Measurements from ENCODE around the gene BMP6. TPM values are rescaled to one million over a fixed set of nuclear protein-coding genes. Genes with fewer than 3 reads are reported as not detected.

BMP6 gene
- total and polyA plus RNA-seq, 2 of the 4 experiments (the other 2 are of a cell fraction): 0.18 to 0.19 TPM

DNA sequence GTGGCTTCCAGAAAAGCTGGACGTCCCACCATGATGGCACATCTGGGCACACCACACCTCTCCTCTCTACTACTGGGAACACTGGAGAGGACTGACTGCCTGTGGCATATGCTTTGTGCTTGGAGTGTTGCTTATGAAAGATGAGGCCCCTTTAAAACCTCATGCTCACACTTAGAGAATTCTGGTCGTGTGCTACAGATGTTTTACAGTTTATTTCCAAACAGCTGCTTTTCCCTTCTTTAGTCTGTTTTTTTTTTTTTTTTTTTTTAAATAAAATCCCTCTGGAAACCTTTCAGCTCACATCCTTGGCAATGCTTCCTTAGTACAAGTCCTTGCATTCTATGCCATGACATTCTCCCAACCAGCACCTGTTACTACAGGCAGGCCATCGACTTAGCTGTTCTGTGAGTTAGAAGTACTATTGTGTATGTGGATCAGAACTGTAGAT is 60.3 kb downstream of the BMP6 start:
- WGBS, 2 experiments (ENCODE audit: extremely low coverage in 2 of 2, insufficient read length in 1 of 2): no CpG with 5 or more reads among the region's 3 CpGs
- in situ Hi-C loops (cut with MboI; ENCODE audit: low sequenced_read_pairs) (no loop called here), intact Hi-C loops (cut with micrococcal nuclease) (loop anchor here (2.0 kb wide), 1 partner anchor 55 kb away; no protein-coding TSS in a partner anchor), dilution Hi-C loops (cut with HindIII; ENCODE audit: low sequenced_read_pairs, unreplicated experiment) (no loop called here)
- H4K8ac ChIP-seq (ENCODE audit: low read depth in 2 of 2, low read length in 2 of 2): no peak overlapping the region
- CTCF ChIA-PET: interaction anchor here (1.4 kb wide), 1 partner anchor 18 kb away, joined by 3 read pairs; no protein-coding TSS in a partner anchor
- peak overlapping the region; percentile 9; the same call in 1 of the 2 replicates for H4K5ac ChIP-seq (ENCODE audit: low read depth, low read length)
- H2BK20ac ChIP-seq (ENCODE audit: low read depth, low read length): no peak overlapping the region
- peak overlapping the region; percentile 17; the same call in 1 of the 2 replicates for H3K4me2 ChIP-seq (ENCODE audit: low read depth, low read length)
- no peaks in the 10 kb centered on the region for H3K9me3 ChIP-seq (ENCODE audit: control insufficient read depth, insufficient read depth, low read length)
- DNase-seq: peak; percentile 8
- no peak overlapping the region for H3K14ac ChIP-seq (replicated peaks; ENCODE audit: low read depth, low read length)
- peaks cover 13% of the 10 kb centered on the region for H3K4me1 ChIP-seq (ENCODE audit: control insufficient read depth, insufficient read depth, low read length)
- POLR2A ChIA-PET (ENCODE audit: unreplicated experiment): no interaction called here
- H3K79me1 ChIP-seq (ENCODE audit: low read depth in 1 of 2, low read length in 2 of 2): no peaks in the 10 kb centered on the region
- peak overlapping the region; percentile 76; the same call in 1 of the 2 replicates for H3K27ac ChIP-seq (ENCODE audit: insufficient read depth, low read length)
- ATAC-seq (ENCODE audit: low read depth): peak; percentile 30
- peak overlapping the region; percentile 27; the same call in 1 of the 2 replicates for H3K9ac ChIP-seq (ENCODE audit: low read depth, low read length)
- H2AK9ac ChIP-seq (replicated peaks; ENCODE audit: low read depth, low read length, poor library complexity): no peak overlapping the region
- H2AFZ ChIP-seq (replicated peaks; ENCODE audit: low read length, poor library complexity): no peak overlapping the region
- peak overlapping the region; percentile 36; the same call in 1 of the 2 replicates for H2AK5ac ChIP-seq (ENCODE audit: low read depth, low read length)
- H3K4me3 ChIP-seq (ENCODE audit: insufficient read depth, low read depth, low read length): no peak overlapping the region
- peak overlapping the region; percentile 48; the same call in 1 of the 3 replicates for H2BK15ac ChIP-seq (ENCODE audit: low read depth, low read length)
- no peaks in the 10 kb centered on the region for H3K9me1 ChIP-seq (ENCODE audit: insufficient read depth, low read length)
- H2BK120ac ChIP-seq (ENCODE audit: low read depth, low read length): no peak overlapping the region
- peaks cover 4% of the 10 kb centered on the region for H3K27me3 ChIP-seq (ENCODE audit: control insufficient read depth, insufficient read depth, low read length)
- no peaks in the 10 kb centered on the region for H3K36me3 ChIP-seq (ENCODE audit: control insufficient read depth, insufficient read depth, low read length)
- no peak overlapping the region for H3K23ac ChIP-seq (ENCODE audit: low read depth, low read length)
- peak overlapping the region; percentile 42; the same call in 1 of the 2 replicates for H3K4ac ChIP-seq (ENCODE audit: low read depth, low read length)
- H4K91ac ChIP-seq (ENCODE audit: insufficient read depth, low read depth, low read length): no peak overlapping the region
- H3K56ac ChIP-seq (ENCODE audit: extremely low read depth, insufficient read depth, low read length): no peak overlapping the region
- H2BK5ac ChIP-seq (ENCODE audit: low read depth, low read length, poor library complexity, severe bottlenecking): no peak overlapping the region
- no TSS peak for BruUV-seq (replicated peaks)
- no peaks in the 10 kb centered on the region for H4K20me1 ChIP-seq (ENCODE audit: insufficient read depth, low read length)
- peak overlapping the region; percentile 53 for H3K18ac ChIP-seq (ENCODE audit: low read depth, low read length)
- TF ChIP-seq, protein P1, sequence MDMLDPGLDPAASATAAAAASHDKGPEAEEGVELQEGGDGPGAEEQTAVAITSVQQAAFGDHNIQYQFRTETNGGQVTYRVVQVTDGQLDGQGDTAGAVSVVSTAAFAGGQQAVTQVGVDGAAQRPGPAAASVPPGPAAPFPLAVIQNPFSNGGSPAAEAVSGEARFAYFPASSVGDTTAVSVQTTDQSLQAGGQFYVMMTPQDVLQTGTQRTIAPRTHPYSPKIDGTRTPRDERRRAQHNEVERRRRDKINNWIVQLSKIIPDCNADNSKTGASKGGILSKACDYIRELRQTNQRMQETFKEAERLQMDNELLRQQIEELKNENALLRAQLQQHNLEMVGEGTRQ (IDR thresholded peaks at IDR 0.05; ENCODE audit: low read depth, low read length): no peak
- TF ChIP-seq FOS (IDR thresholded peaks at IDR 0.05; ENCODE audit: low read depth, low read length) (no peak), CHD1 (IDR thresholded peaks at IDR 0.05; ENCODE audit: low read depth, low read length) (no peak), SMC3 (IDR thresholded peaks at IDR 0.05; ENCODE audit: low read depth, low read length) (no peak), CEBPB (IDR thresholded peaks at IDR 0.05; ENCODE audit: low read depth, low read length) (no peak), MAZ (IDR thresholded peaks at IDR 0.05; ENCODE audit: borderline replicate concordance, low read depth, low read length) (no peak)
- TF ChIP-seq, protein P2, sequence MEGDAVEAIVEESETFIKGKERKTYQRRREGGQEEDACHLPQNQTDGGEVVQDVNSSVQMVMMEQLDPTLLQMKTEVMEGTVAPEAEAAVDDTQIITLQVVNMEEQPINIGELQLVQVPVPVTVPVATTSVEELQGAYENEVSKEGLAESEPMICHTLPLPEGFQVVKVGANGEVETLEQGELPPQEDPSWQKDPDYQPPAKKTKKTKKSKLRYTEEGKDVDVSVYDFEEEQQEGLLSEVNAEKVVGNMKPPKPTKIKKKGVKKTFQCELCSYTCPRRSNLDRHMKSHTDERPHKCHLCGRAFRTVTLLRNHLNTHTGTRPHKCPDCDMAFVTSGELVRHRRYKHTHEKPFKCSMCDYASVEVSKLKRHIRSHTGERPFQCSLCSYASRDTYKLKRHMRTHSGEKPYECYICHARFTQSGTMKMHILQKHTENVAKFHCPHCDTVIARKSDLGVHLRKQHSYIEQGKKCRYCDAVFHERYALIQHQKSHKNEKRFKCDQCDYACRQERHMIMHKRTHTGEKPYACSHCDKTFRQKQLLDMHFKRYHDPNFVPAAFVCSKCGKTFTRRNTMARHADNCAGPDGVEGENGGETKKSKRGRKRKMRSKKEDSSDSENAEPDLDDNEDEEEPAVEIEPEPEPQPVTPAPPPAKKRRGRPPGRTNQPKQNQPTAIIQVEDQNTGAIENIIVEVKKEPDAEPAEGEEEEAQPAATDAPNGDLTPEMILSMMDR (conservative IDR thresholded peaks at IDR 0.05; ENCODE audit: low read depth, low read length): no peak
